Measurements from ENCODE around the gene N4BP3. TPM values are rescaled to one million over a fixed set of nuclear protein-coding genes. Genes with fewer than 3 reads are reported as not detected.
A peak's percentile ranks its signal among the peaks of the same experiment; 100 is the strongest.

N4BP3 gene
- total RNA-seq, 1 donor from 2014 or later, result 1.3 TPM

DNA sequence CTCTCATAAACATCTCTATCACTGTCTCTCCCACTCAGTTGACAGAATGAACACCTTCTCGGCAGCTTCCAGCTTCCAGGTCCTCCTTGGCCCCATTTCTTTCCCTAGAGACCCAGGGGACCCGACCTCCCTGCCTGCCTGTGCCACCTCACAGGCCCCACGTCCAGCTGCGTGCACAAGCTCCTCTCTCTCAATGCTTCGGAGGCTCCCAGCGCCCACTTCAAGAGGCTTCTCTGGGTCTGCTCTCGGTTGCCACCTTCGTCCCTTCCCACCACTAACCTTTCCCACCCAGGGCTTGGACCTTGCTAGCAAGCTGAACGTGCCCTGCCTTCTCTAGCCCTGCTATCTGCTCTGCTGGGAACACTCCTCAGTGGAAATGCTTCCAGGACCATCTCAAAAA lies 2.8 kb upstream of the N4BP3 start:
- DNase-seq (ENCODE audit: low read depth, low spot score), result no peak
- peaks cover 43% of the 10 kb centered on the region for H3K27me3 Mint-ChIP-seq (ENCODE audit: low read depth)
- H3K4me1 Mint-ChIP-seq, result peaks cover 23% of the 10 kb centered on the region
- H3K9me3 Mint-ChIP-seq, result no peaks in the 10 kb centered on the region
- TF ChIP-seq, protein P1, sequence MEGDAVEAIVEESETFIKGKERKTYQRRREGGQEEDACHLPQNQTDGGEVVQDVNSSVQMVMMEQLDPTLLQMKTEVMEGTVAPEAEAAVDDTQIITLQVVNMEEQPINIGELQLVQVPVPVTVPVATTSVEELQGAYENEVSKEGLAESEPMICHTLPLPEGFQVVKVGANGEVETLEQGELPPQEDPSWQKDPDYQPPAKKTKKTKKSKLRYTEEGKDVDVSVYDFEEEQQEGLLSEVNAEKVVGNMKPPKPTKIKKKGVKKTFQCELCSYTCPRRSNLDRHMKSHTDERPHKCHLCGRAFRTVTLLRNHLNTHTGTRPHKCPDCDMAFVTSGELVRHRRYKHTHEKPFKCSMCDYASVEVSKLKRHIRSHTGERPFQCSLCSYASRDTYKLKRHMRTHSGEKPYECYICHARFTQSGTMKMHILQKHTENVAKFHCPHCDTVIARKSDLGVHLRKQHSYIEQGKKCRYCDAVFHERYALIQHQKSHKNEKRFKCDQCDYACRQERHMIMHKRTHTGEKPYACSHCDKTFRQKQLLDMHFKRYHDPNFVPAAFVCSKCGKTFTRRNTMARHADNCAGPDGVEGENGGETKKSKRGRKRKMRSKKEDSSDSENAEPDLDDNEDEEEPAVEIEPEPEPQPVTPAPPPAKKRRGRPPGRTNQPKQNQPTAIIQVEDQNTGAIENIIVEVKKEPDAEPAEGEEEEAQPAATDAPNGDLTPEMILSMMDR (conservative IDR thresholded peaks at IDR 0.05), result no peak
- no peaks in the 10 kb centered on the region for H3K36me3 Mint-ChIP-seq (ENCODE audit: low read depth)
- H3K27ac Mint-ChIP-seq (ENCODE audit: unreplicated experiment), result no peak overlapping the region
- peak overlapping the region; percentile 8 for H3K4me3 Mint-ChIP-seq

DNA sequence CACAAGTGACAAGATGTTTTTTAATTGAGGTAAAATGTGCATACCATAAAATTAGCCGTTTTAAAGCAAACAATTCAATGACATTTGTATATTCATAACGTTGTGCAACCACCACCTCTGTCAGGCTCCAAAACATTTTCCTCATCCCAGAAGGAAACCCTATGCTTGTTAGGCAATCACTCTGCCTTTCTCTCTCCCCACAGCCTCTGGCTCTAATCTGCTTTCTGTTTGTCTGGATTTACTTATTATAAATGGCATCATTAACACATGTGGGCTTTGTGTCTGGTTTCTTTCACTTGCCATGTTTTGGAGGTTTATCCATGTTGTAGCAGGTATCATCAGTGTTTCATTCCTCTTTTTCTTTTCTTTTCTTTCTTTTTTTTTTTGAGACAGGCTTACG lies 1.4 kb upstream of the N4BP3 start:
- Mint-ChIP-seq H3K4me1 (peaks cover 38% of the 10 kb centered on the region), H3K36me3 (ENCODE audit: low read depth) (no peaks in the 10 kb centered on the region), H3K27ac (ENCODE audit: unreplicated experiment) (no peak overlapping the region), H3K9me3 (no peaks in the 10 kb centered on the region), H3K4me3 (peak overlapping the region; percentile 70), H3K27me3 (ENCODE audit: low read depth) (peaks cover 55% of the 10 kb centered on the region)
- DNase-seq (ENCODE audit: low read depth, low spot score), result no peak
- TF ChIP-seq, protein P1 (conservative IDR thresholded peaks at IDR 0.05), result no peak

DNA sequence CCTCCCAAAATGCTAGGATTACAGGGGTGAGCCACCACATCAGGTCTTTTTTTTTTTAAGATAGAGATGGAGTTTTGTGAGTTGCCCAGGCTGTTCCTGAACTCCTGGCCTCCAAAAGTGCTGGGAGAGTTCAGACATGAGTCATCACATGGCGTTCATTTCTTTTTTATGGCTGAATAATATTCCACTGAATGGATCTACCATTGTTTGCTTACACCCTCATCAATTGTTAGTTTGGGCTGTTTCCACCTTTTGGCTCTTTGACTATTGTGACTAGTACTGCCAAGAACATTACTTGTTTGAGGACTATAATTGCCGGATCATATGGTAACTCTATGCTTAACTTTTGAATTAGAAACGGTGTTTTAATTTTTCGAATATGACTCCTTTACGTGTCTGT lies 787 bp upstream of the N4BP3 start:
- TF ChIP-seq, protein P1 (conservative IDR thresholded peaks at IDR 0.05), result no peak
- H3K36me3 Mint-ChIP-seq (ENCODE audit: low read depth), result no peaks in the 10 kb centered on the region

DNA sequence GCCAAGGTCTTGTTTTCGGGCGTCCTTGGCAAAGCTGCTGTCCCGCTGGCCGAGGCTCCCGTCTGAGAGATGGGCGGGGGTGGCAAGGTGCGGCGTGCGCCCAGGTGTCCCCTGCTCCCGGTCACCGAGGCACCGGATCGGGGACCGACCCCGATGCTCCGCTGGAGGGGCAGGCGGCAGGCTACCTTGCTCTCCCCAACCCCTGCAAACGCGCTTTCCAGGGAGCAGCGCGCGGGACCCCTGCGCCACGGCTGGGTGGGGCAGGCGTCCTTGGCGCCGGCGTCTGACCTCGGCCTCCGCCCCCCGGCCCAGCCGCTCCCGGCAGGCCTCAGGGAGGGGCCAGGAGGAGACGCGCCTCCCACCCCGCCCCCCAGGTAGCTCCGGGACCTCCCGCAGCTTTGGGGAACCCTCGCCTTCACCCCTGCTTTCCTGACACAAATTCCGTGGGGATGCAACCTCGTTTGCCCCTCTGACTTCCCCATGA lies 551 bp downstream of the N4BP3 start:
- Mint-ChIP-seq H3K36me3 (ENCODE audit: low read depth) (no peaks in the 10 kb centered on the region), H3K4me3 (peak overlapping the region; percentile 85), H3K4me1 (peaks cover 32% of the 10 kb centered on the region), H3K27ac (ENCODE audit: unreplicated experiment) (no peak overlapping the region), H3K27me3 (ENCODE audit: low read depth) (peaks cover 51% of the 10 kb centered on the region), H3K9me3 (no peaks in the 10 kb centered on the region)
- TF ChIP-seq, protein P1 (conservative IDR thresholded peaks at IDR 0.05), result no peak
- no peak for DNase-seq (ENCODE audit: low read depth, low spot score)

More for the DNA sequence above, 787 bp upstream of the N4BP3 start:
- DNase-seq (ENCODE audit: low read depth, low spot score), result no peak
- Mint-ChIP-seq H3K27ac (ENCODE audit: unreplicated experiment) (no peak overlapping the region), H3K27me3 (ENCODE audit: low read depth) (peaks cover 56% of the 10 kb centered on the region), H3K4me1 (peaks cover 40% of the 10 kb centered on the region), H3K4me3 (peak overlapping the region; percentile 90), H3K9me3 (no peaks in the 10 kb centered on the region)

DNA sequence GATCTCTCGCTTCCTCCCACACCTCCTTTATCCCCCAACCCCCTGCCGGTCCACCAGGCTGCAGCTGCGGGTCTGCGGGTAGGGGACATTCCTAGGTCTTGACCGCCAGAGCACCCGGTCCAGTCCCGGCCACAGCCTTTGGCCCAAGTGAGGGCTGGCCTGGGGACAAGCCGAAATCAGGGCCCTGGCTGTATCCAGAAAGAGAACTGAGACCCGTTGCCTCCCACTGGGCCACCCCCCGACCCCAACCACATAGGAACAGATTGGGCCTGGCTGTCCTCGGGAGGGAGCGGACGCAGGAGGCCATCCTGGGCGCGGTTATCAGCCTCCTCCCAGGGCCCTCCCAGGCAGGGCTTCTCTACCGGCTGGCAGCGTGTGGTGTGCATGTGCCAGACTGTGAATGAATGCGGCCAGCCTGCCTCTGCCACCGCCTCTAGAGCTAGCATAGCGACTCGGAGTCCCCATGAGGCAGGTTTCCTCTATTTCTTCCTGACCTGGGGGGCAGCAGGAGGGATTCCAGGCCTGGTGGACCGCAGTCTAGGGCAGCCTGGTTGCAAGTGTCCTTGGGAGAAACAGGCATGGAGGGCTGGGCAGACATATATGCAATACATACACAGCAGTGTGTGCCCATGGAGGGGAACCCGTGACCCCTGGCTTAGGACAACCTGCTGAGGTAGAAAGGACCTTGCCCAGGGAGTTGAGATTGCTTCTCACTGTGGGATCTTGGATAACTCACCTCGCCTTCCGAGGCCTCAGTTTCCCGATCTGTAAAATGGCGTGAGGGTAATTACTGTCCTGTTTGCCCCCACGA lies 1.2 kb downstream of the N4BP3 start:
- Mint-ChIP-seq H3K4me3 (peak overlapping the region; percentile 85), H3K4me1 (peaks cover 32% of the 10 kb centered on the region), H3K36me3 (ENCODE audit: low read depth) (no peaks in the 10 kb centered on the region), H3K27me3 (ENCODE audit: low read depth) (peaks cover 51% of the 10 kb centered on the region), H3K9me3 (no peaks in the 10 kb centered on the region), H3K27ac (ENCODE audit: unreplicated experiment) (no peak overlapping the region)
- TF ChIP-seq, protein P1 (conservative IDR thresholded peaks at IDR 0.05), result no peak
- no peak for DNase-seq (ENCODE audit: low read depth, low spot score)
